ENCODE measurements around the gene ANKRD11. TPM values are rescaled to one million over a fixed set of nuclear protein-coding genes. Genes with fewer than 3 reads are reported as not detected.

ANKRD11 gene
- polyA plus RNA-seq, 3 donors = 3.2 to 62.4 (median 5.4) TPM

DNA sequence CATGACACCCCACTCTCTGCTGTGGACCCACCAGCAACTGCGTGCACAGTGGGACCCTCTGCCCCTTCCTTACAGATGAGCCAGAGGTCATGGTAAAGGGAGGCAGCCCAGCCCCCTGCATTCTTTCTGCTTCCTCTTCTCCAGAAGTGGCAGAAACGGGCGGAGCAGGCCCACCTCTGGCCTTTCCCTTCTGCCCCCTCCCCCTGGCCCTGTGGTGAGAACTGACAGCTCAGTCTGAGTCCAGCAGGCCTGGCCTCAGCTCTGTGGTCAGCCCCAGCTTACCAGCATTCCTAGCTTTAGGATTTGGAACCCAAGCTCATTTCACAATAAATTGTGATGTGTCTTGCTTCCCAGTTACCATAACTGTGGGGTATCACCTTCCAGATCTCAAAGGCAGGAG lies 4.8 kb upstream of the ANKRD11 start:
- no peak overlapping the region for H3K4me3 Mint-ChIP-seq
- H3K27me3 Mint-ChIP-seq (ENCODE audit: low read depth in 3 of 3) = no peaks in the 10 kb centered on the region
- peak overlapping the region; percentile 11 to 12 for H3K27ac ChIP-seq (ENCODE audit: low read depth in 1 of 2, low read length in 2 of 2)
- peaks cover 74% of the 10 kb centered on the region for H3K79me2 ChIP-seq (ENCODE audit: insufficient read depth, low read length)
- peaks cover 5 to 16% of the 10 kb centered on the region in 2 donors for H3K36me3 ChIP-seq (replicated peaks in 1 of 2; ENCODE audit: control insufficient read depth in 1 of 2, insufficient read depth in 2 of 2, low read length in 2 of 2)
- no peak overlapping the region for H3K4me2 ChIP-seq (replicated peaks; ENCODE audit: extremely low read depth, low read length, poor library complexity, severe bottlenecking)
- intact Hi-C loops (cut with micrococcal nuclease) = no loop called here
- H3K27ac Mint-ChIP-seq = peak overlapping the region in 4 of 7 donors; percentile 21 to 70 (median 54)
- H3K4me1 Mint-ChIP-seq = peaks cover 32% of the 10 kb centered on the region
- TF ChIP-seq, protein P1, sequence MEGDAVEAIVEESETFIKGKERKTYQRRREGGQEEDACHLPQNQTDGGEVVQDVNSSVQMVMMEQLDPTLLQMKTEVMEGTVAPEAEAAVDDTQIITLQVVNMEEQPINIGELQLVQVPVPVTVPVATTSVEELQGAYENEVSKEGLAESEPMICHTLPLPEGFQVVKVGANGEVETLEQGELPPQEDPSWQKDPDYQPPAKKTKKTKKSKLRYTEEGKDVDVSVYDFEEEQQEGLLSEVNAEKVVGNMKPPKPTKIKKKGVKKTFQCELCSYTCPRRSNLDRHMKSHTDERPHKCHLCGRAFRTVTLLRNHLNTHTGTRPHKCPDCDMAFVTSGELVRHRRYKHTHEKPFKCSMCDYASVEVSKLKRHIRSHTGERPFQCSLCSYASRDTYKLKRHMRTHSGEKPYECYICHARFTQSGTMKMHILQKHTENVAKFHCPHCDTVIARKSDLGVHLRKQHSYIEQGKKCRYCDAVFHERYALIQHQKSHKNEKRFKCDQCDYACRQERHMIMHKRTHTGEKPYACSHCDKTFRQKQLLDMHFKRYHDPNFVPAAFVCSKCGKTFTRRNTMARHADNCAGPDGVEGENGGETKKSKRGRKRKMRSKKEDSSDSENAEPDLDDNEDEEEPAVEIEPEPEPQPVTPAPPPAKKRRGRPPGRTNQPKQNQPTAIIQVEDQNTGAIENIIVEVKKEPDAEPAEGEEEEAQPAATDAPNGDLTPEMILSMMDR (IDR thresholded peaks at IDR 0.05) = no peak
- H3K9ac ChIP-seq (ENCODE audit: insufficient read depth, low read length, poor library complexity, severe bottlenecking) = no peak overlapping the region
- no peak for DNase-seq
- peaks cover 17 to 25% of the 10 kb centered on the region in 2 donors for H3K4me1 ChIP-seq (ENCODE audit: control insufficient read depth in 1 of 2, insufficient read depth in 2 of 2, low read length in 2 of 2)
- H3K36me3 Mint-ChIP-seq = peaks cover 21 to 45% of the 10 kb centered on the region in 2 donors
- no peaks in the 10 kb centered on the region for H3K27me3 ChIP-seq (ENCODE audit: control insufficient read depth in 2 of 2, insufficient read depth in 2 of 2, low read length in 2 of 2)
- 33% methylated on average over 3 of the region's 3 CpGs for WGBS (ENCODE audit: insufficient coverage)
- H3K9me3 Mint-ChIP-seq = no peaks in the 10 kb centered on the region
- no peak overlapping the region for H2AFZ ChIP-seq (ENCODE audit: insufficient read depth, low read depth, low read length, poor library complexity, severe bottlenecking)
- H4K20me1 ChIP-seq (ENCODE audit: insufficient read depth, low read length) = peaks cover 22% of the 10 kb centered on the region
- no peak overlapping the region for H3K4me3 ChIP-seq (replicated peaks in 1 of 3; ENCODE audit: low read depth in 2 of 3, low read length in 3 of 3)
- H3K9me3 ChIP-seq (replicated peaks in 1 of 2; ENCODE audit: control insufficient read depth in 1 of 2, insufficient read depth in 1 of 2, low read length in 2 of 2) = no peaks in the 10 kb centered on the region

DNA sequence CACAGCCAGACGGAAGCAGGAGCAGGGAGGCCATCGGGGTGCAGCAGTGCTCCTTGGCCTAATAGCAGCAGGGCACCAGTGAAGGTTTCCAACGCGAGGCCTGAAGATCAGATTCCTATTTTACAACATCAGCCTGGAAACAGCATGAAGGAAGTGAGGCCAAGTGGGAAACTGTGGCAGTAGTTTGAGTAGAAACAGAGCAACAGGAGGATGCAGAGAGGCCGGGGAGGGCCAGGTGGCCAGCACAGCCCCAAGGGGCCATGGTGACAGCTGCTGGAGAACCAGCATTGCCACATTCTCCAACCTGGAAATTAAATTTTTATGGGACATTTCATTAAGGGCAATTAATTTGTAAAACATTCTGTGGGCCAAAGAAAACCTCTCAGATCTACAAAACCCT lies 3.4 kb upstream of the ANKRD11 start:
- H3K9me3 Mint-ChIP-seq = no peaks in the 10 kb centered on the region
- no peak for DNase-seq
- TF ChIP-seq, protein P1 (IDR thresholded peaks at IDR 0.05) = no peak
- no CpG with 5 or more reads among the region's 5 CpGs for WGBS (ENCODE audit: insufficient coverage)
- peak overlapping the region in 6 of 7 donors; percentile 0 to 97 (median 38) for H3K27ac Mint-ChIP-seq
- peaks cover 35% of the 10 kb centered on the region for H3K4me1 Mint-ChIP-seq
- Histone ChIP-seq H3K27ac (ENCODE audit: low read depth in 1 of 2, low read length in 2 of 2) (peak overlapping the region; percentile 5 to 15), H3K4me2 (replicated peaks; ENCODE audit: extremely low read depth, low read length, poor library complexity, severe bottlenecking) (no peak overlapping the region), H4K20me1 (ENCODE audit: insufficient read depth, low read length) (peaks cover 25% of the 10 kb centered on the region), H3K36me3 (replicated peaks in 1 of 2; ENCODE audit: control insufficient read depth in 1 of 2, insufficient read depth in 2 of 2, low read length in 2 of 2) (peaks cover 2 to 10% of the 10 kb centered on the region in 2 donors), H3K79me2 (ENCODE audit: insufficient read depth, low read length) (peaks cover 77% of the 10 kb centered on the region), H2AFZ (ENCODE audit: insufficient read depth, low read depth, low read length, poor library complexity, severe bottlenecking) (no peak overlapping the region), H3K27me3 (ENCODE audit: control insufficient read depth in 2 of 2, insufficient read depth in 2 of 2, low read length in 2 of 2) (no peaks in the 10 kb centered on the region), H3K9ac (ENCODE audit: insufficient read depth, low read length, poor library complexity, severe bottlenecking) (no peak overlapping the region), H3K4me1 (ENCODE audit: control insufficient read depth in 1 of 2, insufficient read depth in 2 of 2, low read length in 2 of 2) (peaks cover 19 to 29% of the 10 kb centered on the region in 2 donors), H3K9me3 (replicated peaks in 1 of 2; ENCODE audit: control insufficient read depth in 1 of 2, insufficient read depth in 1 of 2, low read length in 2 of 2) (no peaks in the 10 kb centered on the region), H3K4me3 (replicated peaks in 1 of 3; ENCODE audit: low read depth in 2 of 3, low read length in 3 of 3) (no peak overlapping the region)
- H3K36me3 Mint-ChIP-seq = peaks cover 18 to 37% of the 10 kb centered on the region in 2 donors
- intact Hi-C loops (cut with micrococcal nuclease) = no loop called here
- H3K27me3 Mint-ChIP-seq (ENCODE audit: low read depth in 3 of 3) = peaks cover 0 to 2% (median 1%) of the 10 kb centered on the region in 3 donors
- no peak overlapping the region for H3K4me3 Mint-ChIP-seq

Measured in CD14-positive monocyte (primary cell).